HG03457 (cell line): ENCODE data around the gene ACSF3.

Experiments
- ATAC-seq: cut with Tn5 transposase; IDR thresholded peaks from one replicate; pipeline ENCODE4 v1.9.1; 2021; ENCODE audit warnings: moderate number of reproducible peaks; ENCODE audit not compliant: unreplicated experiment

The ACSF3 gene

DNA sequence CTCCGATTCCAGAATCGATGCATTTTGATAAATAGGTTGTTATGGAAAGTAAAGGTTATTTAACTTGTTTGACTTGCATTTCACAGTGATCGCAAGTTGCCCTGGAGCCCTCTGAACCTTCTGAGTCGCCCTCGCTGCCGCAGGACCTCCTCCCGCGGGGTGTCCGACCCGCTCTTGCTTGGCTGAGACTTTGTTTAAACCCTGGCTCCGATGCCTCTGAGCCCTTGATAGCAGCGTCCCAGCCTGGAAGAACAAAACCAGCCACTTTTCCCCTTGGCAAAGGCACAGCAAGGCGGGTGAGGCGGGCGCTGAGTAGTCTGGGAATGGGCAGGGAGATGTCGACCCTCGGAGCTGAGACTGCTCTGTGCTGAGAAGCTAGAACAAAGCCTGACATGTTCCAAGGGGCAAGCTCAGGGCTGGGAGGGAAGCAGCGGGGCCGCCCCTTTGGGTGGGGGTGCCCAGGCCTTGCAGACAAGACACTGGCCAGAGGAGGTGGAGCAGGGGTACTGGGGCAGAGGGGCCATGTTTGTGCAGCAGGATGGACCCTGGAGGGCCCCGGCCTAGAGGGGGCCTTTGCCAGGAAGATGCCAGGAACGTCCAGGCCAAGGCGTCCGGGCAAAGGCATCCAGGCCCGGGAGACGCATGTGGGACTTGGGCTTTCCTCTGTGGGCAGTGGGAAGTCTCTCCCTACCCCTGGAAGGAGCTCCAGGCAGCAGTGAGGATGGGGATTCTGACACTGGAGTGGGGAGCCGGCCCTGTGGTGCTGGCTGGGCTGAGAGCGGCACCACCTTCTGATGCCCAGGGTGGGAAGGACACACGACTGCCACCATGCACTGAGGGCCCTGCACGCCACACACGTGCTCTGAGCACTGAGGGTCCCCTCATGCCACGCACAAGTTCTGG is 47.6 kb downstream of the ACSF3 start:
- ATAC-seq, result no peak

DNA sequence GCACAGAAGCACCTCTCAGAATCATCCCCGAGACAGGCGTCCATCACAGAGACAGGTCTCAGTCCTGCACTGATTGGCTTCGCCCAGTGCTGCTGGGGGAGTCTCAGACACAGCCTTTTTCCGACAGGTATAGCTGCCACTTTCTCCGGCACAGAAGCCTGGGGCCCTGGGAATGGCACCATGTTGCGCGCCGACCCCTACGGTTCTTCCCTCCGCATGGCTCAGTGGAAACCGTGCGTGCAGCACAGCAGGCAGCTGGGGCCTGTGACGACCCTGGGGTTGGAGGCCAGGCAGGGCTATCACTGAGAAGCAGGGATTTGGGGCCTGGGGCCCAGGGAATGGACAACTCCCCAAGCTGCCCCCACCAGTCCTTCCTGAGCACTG is 48.2 kb downstream of the ACSF3 start:
- ATAC-seq, result no peak

DNA sequence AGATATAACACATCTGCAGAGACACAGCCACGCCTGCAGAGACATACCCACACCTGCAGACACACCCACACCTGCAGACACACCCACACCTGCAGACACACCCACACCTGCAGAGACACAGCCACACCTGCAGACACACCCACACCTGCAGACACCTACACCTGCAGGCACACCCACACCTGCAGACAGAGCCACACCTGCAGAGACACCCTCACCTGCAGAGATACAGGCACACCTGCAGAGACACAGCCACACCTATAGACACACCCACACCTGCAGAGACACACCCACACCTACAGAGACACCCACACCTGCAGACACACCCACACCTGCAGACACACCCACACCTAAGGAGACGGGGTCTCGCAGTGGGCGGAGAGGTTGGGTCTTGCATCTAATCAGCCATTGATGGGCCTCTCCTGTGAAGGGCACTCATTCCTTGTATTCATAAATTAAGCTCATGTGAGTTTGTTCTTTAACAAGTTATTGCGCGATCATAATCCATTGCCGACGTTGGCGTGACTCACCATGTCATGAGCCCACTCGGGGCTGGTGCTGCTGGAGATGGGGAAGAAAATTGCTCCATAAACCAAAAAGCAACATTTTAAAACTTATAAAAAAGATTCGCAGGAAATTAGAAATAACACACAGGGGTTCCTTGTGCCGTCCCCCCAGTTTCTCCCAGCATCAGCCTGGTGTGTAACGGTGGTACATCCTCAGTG is 49.0 kb downstream of the ACSF3 start:
- ATAC-seq, result no peak

DNA sequence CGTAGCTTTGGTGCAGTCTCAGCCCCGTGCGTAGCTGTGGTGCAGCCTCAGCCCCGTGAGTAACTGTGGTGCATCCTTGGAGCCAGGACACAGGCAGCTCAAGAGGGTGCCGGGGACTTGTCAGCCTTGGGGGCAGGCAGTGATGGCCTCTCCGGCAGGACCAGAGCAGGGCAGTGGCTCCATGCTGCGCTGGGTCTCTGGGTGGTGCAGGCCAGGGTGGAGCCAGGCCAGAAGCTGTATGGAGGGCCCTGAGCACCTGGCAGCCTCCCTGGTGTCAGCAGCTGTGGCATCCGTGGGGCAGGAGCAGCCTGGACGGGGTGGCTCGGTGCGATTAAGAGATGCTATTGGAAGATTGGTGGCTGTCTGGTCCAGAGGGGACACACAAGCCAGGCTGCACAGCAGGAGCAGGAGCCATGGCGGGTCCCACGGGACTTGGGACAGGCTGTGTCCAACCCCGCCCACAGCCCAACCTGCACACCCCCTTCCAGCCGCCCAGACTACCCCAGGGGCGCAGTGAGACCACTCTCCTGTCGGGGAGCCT is 49.6 kb downstream of the ACSF3 start:
- no peak for ATAC-seq

DNA sequence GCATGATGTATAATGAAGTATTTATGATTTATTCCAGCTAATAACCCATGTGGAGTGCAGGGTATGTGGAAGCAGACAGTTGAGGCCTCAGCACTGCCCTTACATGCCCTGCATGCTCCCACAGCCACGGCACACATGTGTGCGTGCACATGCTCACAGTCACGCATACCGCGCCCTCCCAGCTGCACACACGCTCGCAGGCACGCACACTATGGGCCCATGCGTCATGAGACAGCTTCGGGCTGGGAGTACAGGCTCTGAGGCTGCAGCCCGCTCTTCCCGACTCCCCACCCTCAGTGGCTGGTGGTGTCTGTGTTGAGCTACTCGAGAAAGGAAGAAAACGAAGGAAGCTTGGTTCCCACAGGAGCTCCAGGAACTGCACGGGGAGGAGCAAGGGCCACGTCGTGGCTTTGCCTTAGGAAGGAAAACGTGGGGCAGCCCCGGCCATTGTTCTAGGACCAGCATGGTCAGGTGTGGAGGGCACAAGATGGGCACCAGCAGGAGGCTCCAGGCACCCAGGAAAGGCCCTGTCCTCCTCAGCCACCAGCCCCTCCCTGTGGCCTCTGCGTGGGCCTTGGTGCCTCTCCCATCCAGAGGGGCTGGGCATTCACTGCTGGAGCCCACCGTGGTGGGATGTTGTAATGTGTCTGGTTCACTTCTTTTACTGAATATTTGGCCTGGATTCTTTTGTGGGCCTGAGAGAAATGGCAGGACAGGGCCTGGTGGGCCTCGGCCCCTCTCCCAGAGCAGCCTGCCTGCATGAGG is 50.4 kb downstream of the ACSF3 start:
- ATAC-seq, result no peak

DNA sequence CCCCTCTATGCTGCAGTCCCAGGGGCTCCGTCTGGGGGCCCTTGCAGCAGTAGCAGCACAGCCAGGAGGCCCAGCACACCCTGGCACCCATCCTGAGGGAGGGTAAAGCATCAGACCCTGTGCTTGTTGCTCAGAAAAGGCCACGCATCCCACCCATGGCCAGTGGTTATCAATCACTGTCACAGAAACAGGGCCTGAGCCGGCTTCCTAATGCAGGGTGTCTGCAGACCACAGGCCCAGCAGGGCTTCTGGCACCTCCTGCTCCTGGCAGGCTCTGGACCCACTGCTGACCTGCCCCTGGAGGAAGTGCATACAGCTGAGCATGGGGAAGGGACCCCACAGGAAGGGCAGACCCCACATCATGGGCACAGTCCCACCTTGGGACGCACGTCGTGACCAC is 51.0 kb downstream of the ACSF3 start:
- ATAC-seq, result no peak

DNA sequence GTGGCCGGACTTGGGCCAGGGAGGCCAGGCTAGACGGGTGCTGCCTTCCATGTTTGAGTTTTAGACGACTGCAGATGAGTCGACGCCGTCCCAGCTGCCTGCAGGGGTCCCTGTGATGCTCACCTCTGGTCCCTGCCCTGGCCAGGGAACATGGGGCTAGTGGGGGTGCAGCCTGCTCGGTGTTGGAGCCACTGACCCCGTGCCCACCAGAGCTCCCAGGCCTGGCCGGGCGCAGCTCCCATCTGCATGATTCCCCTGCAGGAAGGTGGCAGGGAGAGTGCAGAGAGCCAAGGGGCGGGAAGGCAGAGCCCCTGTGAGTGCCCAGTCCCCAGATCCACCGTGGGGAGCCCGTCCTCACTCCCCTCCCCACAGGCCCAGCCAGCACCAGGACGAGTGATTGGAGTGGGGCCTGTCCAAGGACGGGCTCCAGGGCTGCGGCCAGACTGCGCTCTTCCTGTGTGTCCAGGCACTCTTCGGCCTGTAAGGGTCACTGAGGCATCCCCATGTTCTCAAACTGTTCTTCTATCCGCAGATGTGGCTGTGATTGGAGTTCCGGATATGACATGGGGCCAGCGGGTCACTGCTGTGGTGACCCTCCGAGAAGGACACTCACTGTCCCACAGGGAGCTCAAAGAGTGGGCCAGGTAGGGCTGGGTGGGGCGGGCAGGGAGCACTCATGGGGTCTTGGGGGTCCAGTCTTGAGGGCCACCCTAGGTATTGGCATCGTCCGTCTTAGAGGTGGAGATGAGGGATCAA is 51.9 kb downstream of the ACSF3 start:
- no peak for ATAC-seq

DNA sequence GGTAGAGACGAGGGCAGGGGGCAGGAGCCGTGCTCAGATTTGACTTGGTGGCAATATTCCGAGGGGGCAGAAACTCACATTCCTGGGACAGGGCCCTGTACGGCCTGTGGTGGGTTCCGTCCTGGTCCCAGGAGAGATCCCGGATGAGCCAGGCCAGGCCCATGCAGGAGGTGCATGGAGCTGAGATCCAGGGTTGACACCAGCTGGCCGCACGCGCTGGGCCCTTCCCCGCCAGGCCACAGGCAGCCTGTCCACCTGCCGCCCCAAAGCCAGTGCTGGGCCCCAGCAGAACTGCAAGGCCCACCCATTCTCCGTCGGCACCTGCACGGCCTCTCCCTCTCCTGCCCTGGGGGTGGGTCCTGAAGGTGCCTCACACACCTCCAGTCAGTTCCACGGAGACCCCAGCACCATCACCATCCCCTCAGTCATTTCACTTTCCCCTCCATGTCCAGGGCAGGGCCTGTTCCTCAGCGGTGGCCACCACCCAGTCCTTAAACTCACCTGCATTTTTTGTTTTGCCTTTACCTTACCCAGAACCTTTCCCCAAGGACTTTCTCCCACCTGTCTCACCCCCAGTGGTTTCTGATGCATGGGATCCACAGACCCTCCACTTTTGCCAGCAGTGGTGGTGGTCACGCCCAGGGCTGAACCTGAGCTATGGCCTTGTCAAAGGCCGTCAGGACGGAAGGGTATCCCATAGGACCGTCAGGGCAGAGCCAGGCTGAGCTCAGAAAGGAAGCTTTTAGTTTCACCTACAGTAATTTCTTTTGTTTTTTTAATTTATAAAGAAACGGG is 52.8 kb downstream of the ACSF3 start:
- ATAC-seq, result no peak

DNA sequence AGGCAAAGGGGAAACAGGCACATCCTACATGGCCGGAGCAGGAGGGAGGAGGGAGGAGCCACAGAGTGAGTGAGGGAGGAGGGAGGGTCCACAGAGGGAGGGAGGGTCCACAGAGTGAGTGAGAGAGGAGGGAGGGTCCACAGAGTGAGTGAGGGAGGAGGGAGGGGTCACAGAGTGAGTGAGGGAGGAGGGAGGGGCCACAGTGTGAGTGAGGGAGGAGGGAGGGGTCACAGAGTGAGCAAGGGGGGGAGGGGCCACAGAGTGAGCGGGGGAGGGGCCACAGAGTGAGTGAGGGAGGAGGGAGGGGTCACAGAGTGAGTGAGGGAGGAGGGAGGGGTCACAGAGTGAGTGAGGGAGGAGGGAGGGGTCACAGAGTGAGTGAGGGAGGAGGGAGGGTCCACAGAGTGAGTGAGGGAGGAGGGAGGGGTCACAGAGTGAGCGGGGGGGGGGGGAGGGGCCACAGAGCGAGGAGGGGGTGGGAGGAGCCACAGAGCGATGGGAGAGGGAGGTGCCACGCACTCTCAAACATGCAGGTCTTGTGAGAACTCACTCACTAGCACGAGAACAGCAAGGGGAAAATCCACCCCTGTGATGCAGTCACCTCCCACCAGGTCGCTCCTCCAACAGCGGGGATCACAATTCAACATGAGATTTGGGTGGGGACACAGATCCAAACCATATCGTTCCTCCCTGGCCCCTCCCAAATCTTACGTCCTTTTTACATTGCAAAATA is 53.6 kb downstream of the ACSF3 start:
- no peak for ATAC-seq

DNA sequence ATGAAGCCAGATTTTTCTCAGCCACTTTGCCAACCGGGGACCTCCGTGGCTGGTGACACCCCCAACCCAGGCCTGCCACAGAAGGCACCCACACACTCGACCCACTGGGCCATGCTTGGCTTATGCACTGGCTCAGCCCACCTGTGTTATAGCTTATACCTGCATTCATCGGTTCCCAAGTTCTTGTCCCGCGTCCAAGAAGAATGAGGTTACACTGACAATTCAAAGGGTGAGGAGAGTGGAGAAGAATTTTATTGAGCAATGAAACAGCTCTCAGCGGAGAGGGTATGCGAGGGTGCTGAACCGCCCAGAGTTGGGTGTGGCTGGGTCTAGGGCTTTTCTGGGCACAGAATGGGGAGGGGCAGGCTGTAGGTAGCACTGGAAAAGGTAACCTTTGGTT is 55.7 kb downstream of the ACSF3 start:
- no peak for ATAC-seq

DNA sequence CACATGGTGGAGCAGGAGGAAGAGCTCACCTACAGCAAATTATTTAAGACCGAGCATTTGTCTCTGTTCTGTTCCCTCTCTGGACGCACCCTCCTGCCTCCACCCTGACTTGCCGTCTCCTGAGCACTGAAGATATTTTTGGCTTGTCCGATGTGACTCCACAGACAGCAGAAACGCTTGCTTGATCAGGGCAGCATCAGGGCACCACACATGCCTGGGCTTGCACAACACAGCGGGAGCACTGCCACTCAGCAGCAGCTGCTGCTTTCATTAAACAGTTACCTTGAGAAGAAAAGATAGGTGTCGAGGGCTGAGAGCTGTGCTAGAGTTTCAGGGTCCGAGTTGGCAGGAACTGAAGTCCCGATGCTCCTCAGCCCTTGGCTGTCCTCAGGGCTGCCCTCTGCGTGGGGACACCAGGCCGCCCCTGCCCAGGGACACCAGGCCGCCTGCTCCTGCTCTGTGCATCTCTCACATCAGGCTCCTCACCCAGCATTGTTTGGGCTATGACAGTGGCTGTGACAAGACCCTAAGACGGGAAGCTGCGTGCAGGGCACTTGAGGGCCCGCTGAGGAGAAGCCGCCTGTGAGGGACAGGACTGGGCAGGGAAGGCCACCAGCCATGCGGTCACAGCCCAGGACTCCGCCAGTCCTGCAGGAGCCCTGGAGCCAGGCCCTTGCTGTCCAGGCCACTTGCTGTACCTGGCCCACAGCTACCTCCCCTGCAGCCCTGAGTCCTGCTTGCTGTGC is 56.6 kb downstream of the ACSF3 start:
- no peak for ATAC-seq

DNA sequence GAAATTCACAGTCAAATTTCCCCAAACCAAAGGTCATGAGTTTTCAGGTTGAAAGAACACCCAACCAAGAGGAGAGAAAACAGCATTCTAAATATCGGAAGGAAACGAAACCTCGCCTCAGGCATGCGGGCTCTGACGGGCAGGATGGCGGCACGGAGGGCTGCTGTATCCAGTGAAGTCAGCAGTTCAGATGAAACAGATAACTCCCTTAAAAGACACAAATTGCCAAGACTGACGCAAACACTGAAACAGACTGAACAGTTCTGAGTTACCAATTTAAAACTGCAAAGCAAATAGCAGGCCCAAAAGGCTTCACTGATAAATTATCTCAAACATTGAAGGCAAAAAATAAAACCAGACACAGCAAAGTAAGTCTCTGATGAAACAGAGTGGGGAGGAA is 57.3 kb downstream of the ACSF3 start:
- ATAC-seq, result no peak

DNA sequence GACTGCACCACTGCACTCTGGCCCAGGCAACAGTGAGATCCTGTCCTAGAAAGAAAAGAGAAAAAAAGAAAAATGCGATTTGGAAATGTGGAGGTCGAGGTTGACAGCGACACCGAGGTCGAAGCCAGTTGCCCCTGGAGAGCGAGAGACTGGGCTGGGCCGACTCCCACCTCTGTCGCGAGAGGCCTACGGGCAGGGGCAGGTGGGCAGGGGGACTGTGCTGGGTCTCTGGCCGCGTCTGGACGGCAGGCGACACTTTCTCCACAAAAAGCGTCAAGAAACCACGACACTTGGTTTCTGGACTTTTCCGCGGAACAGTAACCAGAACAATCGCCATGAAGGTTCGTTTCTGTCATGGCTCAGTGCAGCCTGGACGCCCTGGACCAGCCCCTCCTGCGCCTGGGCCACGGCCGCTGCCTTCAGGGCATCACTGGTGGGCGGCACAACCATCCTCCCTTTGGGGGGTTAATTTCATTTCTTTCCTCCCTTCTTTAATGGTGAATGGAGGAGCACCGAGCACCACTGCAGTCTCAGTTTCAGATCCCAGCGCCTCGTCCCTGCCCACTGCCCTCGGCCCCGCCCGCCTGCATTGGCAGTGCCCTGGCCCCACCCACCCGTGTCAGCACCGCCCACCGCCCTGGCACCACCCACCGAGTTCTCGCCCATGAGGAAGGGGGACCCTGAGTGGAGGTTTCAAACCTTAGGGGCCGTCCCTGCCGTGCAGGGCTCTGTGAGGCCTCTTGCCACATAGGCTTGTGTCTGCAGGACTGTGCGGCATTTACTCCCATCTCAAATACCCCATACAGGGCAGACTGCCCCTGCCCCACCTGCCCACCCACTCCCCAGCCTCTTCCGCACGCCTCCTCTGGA is 59.4 kb downstream of the ACSF3 start:
- no peak for ATAC-seq

DNA sequence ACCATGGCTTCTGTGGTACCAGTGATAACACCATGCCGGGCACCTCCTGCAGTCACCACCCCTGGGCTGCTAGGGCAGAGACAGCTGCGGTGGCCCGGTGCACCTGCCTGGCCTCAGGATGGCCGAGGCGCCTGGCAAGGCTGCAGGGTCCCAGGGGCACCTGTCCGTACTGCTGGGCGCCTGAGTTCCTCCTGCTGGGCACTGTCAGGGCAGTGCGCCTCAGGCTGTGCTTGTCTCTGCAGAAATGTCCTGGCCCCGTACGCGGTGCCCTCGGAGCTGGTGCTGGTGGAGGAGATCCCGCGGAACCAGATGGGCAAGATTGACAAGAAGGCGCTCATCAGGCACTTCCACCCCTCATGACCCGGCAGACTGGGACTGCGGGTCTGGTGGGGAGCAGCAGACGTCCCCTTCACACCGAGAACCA is 60.2 kb downstream of the ACSF3 start:
- ATAC-seq, result no peak

DNA sequence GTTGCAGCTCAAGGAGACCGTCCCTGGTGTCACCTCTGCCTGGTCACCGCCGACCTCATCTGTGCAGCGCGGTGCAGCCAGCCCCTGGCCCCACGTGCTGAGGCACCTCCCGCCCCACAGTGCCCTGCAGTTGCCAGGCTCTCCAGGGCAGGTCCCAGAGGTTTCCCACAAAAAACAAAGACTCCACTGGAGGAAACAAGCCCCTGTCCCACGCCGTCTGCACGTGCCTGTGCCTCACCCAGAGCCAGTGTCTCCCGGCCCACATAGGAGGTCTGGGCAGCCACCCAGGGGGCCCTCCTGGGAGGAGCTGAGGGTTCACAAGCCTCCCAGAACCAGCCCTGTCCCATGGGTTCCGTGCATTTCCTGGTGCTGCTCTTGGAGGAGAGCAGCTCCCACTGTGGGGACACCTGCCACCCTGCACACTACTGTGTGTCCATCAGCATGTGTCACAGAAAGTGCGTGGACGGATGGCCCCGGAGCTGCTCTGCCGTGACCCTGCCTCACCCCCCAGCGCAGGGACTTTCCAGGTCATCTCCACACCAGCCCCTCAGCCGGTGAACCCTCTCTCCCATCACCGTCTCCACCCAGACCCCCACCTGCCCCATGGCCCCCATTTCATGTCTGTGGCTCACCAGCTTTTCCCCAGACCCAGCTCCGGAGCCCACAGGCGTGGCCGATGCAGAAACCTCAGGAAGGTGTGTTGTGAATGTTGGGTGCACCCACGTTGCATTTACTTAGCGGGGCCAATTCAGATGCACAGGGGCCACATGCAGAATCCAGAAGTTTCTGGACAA is 60.9 kb downstream of the ACSF3 start:
- no peak for ATAC-seq

DNA sequence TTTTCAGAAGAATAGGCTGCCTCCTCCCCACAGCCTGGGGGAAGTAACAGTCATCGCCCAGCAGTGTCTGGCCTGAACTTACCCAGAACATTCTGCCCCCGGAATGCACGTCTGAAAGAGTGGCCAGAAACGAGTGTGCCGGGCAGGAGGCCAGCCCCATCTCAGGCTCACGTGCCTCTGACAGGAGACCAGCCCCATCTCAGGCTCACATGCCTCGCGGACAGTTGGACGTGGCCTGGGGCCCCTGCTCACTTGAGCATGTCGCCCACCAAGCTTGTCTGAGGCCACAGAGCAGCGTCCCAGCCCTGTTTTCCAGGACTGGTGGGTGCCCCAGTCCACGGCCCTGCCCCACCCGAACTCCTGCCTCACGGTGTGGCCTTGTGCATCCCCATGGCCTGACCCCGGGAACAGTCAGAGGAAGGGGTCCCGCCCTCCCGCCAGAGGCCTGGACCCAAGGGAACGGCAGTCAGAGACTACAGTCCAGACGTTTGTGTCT is 61.6 kb downstream of the ACSF3 start:
- no peak for ATAC-seq
